Neural cell (in vitro differentiated cells): ENCODE measurements around the gene UBXN10. TPM values are rescaled to one million over a fixed set of nuclear protein-coding genes. Genes with fewer than 3 reads are reported as not detected.

Source experiments
- H2AFZ ChIP-seq: fragments of 200-600, 300-800 bp; sonication (generic), shearing (Covaris generic); 2 replicates; pipeline ENCODE4 v1.6.0; 2014; ENCODE audit warnings: low read depth, mild to moderate bottlenecking, antibody characterized with exemption, low read length, moderate library complexity
- H3F3A ChIP-seq: fragments of 200-600 bp; shearing (Covaris generic); 2 replicates; pipeline ENCODE4 v1.6.1; 2016; ENCODE audit warnings: mild to moderate bottlenecking, moderate library complexity, mixed read lengths, antibody characterized with exemption, low read length; ENCODE audit not compliant: insufficient read depth, poor library complexity, severe bottlenecking
- H3K27ac ChIP-seq: fragments of 200-600, 300-800 bp; sonication (generic), shearing (Covaris generic); 2 replicates; pipeline ENCODE4 v1.5.1; 2014; ENCODE audit warnings: mild to moderate bottlenecking, low read length, moderate library complexity
- H3K27me3 ChIP-seq: fragments of 300-800, 200-600 bp; sonication (generic), shearing (Covaris generic); 2 replicates; pipeline ENCODE4 v1.6.0; 2014; ENCODE audit warnings: mild to moderate bottlenecking, low read depth, low read length, moderate library complexity; ENCODE audit not compliant: insufficient read depth
- H3K36me3 ChIP-seq: fragments of 300-800, 200-600 bp; sonication (generic), shearing (Covaris generic); 2 replicates; pipeline ENCODE4 v1.5.1; 2014; ENCODE audit warnings: mild to moderate bottlenecking, antibody characterized with exemption, low read length, moderate library complexity; ENCODE audit not compliant: insufficient read depth
- H3K4me2 ChIP-seq: fragments of 300-800, 200-600 bp; sonication (generic), shearing (Covaris generic); 2 replicates; pipeline ENCODE4 v1.6.0; 2014; ENCODE audit warnings: mild to moderate bottlenecking, low read length
- H3K4me3 ChIP-seq: fragments of 300-800, 200-600 bp; sonication (generic), shearing (Covaris generic); 2 replicates; pipeline ENCODE4 v1.5.1; 2014; ENCODE audit warnings: mild to moderate bottlenecking, low read length, moderate library complexity
- H3K79me2 ChIP-seq: fragments of 200-600 bp; shearing (Covaris generic); replicated peaks from 2 replicates; pipeline ENCODE4 v1.6.0; 2014; ENCODE audit warnings: mild to moderate bottlenecking, low read length, moderate library complexity; ENCODE audit not compliant: insufficient read depth
- H3K9ac ChIP-seq: fragments of 300-800, 200-600 bp; sonication (generic), shearing (Covaris generic); 2 replicates; pipeline ENCODE4 v1.6.1; 2016; ENCODE audit warnings: mild to moderate bottlenecking, low read length, mixed read lengths
- H3K9me2 ChIP-seq: fragments of 200-600 bp; shearing (Covaris generic); 2 replicates; pipeline ENCODE4 v1.6.1; 2016; ENCODE audit warnings: mild to moderate bottlenecking, low read length, mixed read lengths; ENCODE audit not compliant: insufficient read depth
- H3K9me3 ChIP-seq: fragments of 200-600, 300-800 bp; sonication (generic), shearing (Covaris generic); 2 replicates; pipeline ENCODE4 v1.6.1; 2016; ENCODE audit warnings: mild to moderate bottlenecking, mixed run types, low read length, moderate library complexity, mixed read lengths
- H4K20me1 ChIP-seq: fragments of 200-600 bp; shearing (Covaris generic); 2 replicates; pipeline ENCODE4 v1.6.1; 2016; ENCODE audit warnings: mild to moderate bottlenecking, mixed run types; ENCODE audit not compliant: insufficient read depth
- CTCF ChIP-seq: fragments of 450-650 bp; IDR thresholded peaks from 2 replicates; pipeline ENCODE4 v1.5.1; 2014; ENCODE audit warnings: antibody characterized with exemption, mild to moderate bottlenecking, moderate library complexity; ENCODE audit not compliant: poor library complexity, severe bottlenecking
- EP300 ChIP-seq: fragments of 450-650 bp; conservative IDR thresholded peaks from 2 replicates; pipeline ENCODE4 v1.6.1; 2014; ENCODE audit warnings: antibody characterized with exemption, mild to moderate bottlenecking, moderate library complexity; ENCODE audit not compliant: poor library complexity, severe bottlenecking
- EZH2 ChIP-seq: fragments of 200-600, 300-800 bp; shearing (Covaris generic), sonication (generic); IDR thresholded peaks from 2 replicates; pipeline ENCODE4 v1.6.1; 2014; ENCODE audit warnings: antibody characterized with exemption, low read length, borderline replicate concordance, mild to moderate bottlenecking; ENCODE audit not compliant: insufficient read depth, poor library complexity, severe bottlenecking
- MXI1 ChIP-seq: fragments of 450-650 bp; conservative IDR thresholded peaks from 2 replicates; pipeline ENCODE4 v1.6.1; 2014; ENCODE audit warnings: antibody characterized with exemption, mild to moderate bottlenecking; ENCODE audit not compliant: poor library complexity, severe bottlenecking
- POLR2AphosphoS5 ChIP-seq: IDR thresholded peaks from 2 replicates; pipeline ENCODE4 v1.6.1; 2012
- RAD21 ChIP-seq: fragments of 450-650 bp; conservative IDR thresholded peaks from 2 replicates; pipeline ENCODE4 v1.6.1; 2014; ENCODE audit warnings: antibody characterized with exemption, mild to moderate bottlenecking, moderate library complexity
- REST ChIP-seq: IDR thresholded peaks from 2 replicates; pipeline ENCODE4 v1.6.1; 2012; ENCODE audit warnings: borderline replicate concordance
- SMC3 ChIP-seq: fragments of 450-650 bp; conservative IDR thresholded peaks from 2 replicates; pipeline ENCODE4 v1.6.1; 2014; ENCODE audit warnings: antibody characterized with exemption, mild to moderate bottlenecking, moderate library complexity; ENCODE audit not compliant: poor library complexity
- TAF1 ChIP-seq: IDR thresholded peaks from 2 replicates; pipeline ENCODE4 v1.6.1; 2012; ENCODE audit warnings: low read depth
- polyA plus RNA-seq: library from polyadenylated mRNA; depleted of rRNA; stranded (reverse); fragments of >200 nt; gene quantifications from 2 replicates; pipeline ENCODE4 v1.2.3, GENCODE V29; 2014

UBXN10 gene
- polyA plus RNA-seq, 1 donor from 2014 or later = 0.64 TPM

GRCh38 chr1:20164694-20165202 lies 21.1 kb upstream of the UBXN10 start:
- no peak overlapping the region for H3K4me3 ChIP-seq
- no peak overlapping the region for H2AFZ ChIP-seq
- H3K27me3 ChIP-seq = no peaks in the 10 kb centered on the region
- no peak overlapping the region for H3K9ac ChIP-seq
- H3F3A ChIP-seq = no peaks in the 10 kb centered on the region
- no peaks in the 10 kb centered on the region for H3K36me3 ChIP-seq
- TF ChIP-seq REST (no peak), RAD21 (no peak), EP300 (no peak), CTCF (no peak), MXI1 (no peak), POLR2AphosphoS5 (no peak), EZH2 (no peak), SMC3 (no peak), TAF1 (no peak)
- no peaks in the 10 kb centered on the region for H3K79me2 ChIP-seq
- no peak overlapping the region for H3K27ac ChIP-seq
- H3K9me2 ChIP-seq = no peaks in the 10 kb centered on the region
- no peaks in the 10 kb centered on the region for H3K9me3 ChIP-seq
- no peak overlapping the region for H3K4me2 ChIP-seq
- no peaks in the 10 kb centered on the region for H4K20me1 ChIP-seq

- Histone ChIP-seq H3K27me3 (no peaks in the 10 kb centered on the region), H3K36me3 (no peaks in the 10 kb centered on the region), H2AFZ (no peak overlapping the region), H3K9ac (no peak overlapping the region), H3F3A (no peaks in the 10 kb centered on the region), H3K4me2 (no peak overlapping the region), H4K20me1 (no peaks in the 10 kb centered on the region), H3K79me2 (no peaks in the 10 kb centered on the region), H3K9me2 (no peaks in the 10 kb centered on the region), H3K4me3 (no peak overlapping the region), H3K27ac (no peak overlapping the region), H3K9me3 (no peaks in the 10 kb centered on the region)
- TF ChIP-seq POLR2AphosphoS5 = no peak
- no peak for TF ChIP-seq REST
- TF ChIP-seq CTCF = peak; percentile 43
- TF ChIP-seq TAF1 = no peak
- peak; percentile 47 for TF ChIP-seq RAD21
- TF ChIP-seq EP300 = no peak
- no peak for TF ChIP-seq EZH2
- no peak for TF ChIP-seq MXI1
- TF ChIP-seq SMC3 = peak; percentile 62
These were observed 20.4 kb upstream of the UBXN10 start for GRCh38 chr1:20165522-20165951.
